ENCODE measurements around the gene GPSM1.

GPSM1 gene

DNA sequence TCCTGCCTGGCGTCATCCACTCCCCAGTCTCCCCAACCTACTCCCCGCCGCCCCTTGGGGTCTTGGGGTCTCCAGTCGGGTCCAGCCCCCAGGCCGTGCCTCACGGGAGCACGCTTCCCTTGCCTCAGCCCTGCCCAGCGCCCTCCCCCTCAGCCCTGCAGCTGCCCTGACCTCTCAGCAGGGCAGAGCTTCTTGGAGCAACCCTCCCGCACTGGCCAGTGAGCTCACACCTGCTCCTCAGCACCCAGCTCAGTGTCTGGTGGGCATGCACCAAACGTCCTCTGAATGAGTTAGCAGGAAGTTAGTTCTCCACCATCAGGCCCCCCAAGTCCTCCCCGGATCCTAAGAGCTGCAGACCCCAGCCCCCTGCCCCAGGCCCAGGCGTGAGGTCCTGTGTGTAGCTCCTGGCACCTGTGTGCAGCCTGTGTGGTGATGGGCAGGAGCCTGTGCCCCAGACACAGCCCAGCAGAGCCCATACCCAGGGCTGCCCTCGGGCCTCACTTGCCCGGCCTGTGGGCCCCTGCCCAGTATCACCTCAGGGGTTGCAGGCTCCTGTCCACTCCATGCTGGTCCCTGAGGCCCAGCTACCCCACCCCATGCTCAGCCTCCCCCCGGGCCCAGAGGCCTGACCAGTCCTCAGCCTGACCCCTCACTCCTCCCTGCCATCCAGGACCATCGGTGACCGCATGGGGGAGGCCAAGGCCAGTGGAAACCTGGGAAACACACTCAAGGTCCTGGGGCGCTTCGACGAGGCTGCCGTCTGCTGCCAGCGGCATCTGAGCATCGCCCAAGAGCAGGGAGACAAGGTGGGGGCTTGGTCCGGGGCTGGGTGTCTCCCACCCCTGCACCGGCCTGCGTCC, 8.2 kb downstream of the GPSM1 start:
- no peak for DNase-seq

DNA sequence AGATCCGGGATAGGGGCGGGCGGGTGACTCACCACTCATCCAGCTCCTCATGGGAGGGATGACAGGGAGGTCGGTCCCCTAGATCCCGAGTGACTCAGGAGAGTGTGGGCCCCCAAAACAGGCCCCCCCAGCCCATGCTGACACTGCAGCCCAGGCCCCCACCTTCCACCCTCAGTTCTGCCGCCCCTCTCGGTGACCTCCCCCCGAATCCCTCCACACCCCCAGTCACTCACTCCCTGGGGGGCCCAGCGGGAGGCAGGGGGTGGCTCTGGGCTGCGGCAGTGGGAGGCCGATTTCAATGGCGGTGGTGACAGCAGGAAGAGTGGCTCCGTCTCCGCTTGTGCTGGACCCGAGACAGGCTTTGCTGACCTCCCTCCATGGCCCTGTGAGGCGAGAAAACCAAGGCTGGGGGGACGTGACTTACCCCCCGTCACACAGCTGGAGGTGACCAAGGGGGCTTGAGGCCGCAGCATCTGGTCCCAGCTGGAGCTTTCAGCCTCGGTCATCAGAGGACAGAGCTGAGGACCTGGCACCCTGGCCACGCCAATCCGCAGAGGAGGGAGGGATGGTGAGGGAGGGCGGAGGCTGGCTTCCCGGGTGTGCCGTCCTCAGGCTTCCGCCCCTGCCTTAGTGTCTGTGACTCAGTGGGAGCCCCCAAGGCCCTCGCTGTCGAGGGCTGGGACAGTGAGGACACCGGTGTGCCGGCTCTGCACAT, 9.0 kb downstream of the GPSM1 start:
- no peak for DNase-seq

DNA sequence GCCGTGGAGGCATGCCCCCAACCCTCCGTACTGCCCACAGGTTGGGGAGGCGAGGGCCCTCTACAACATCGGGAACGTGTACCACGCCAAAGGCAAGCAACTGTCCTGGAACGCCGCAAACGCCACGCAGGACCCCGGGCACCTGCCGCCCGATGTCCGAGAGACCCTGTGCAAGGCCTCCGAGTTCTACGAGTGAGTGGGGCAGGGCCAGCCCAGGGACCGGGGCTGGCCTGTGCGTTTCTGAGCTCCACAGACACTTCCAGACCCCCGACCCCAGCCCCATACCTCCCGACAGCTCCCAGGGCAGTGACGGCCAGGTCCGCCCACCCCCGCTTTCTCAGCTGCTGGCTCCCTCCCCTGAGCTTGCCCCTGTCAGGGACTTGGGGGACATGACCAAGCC, 9.5 kb downstream of the GPSM1 start:
- no peak for DNase-seq

DNA sequence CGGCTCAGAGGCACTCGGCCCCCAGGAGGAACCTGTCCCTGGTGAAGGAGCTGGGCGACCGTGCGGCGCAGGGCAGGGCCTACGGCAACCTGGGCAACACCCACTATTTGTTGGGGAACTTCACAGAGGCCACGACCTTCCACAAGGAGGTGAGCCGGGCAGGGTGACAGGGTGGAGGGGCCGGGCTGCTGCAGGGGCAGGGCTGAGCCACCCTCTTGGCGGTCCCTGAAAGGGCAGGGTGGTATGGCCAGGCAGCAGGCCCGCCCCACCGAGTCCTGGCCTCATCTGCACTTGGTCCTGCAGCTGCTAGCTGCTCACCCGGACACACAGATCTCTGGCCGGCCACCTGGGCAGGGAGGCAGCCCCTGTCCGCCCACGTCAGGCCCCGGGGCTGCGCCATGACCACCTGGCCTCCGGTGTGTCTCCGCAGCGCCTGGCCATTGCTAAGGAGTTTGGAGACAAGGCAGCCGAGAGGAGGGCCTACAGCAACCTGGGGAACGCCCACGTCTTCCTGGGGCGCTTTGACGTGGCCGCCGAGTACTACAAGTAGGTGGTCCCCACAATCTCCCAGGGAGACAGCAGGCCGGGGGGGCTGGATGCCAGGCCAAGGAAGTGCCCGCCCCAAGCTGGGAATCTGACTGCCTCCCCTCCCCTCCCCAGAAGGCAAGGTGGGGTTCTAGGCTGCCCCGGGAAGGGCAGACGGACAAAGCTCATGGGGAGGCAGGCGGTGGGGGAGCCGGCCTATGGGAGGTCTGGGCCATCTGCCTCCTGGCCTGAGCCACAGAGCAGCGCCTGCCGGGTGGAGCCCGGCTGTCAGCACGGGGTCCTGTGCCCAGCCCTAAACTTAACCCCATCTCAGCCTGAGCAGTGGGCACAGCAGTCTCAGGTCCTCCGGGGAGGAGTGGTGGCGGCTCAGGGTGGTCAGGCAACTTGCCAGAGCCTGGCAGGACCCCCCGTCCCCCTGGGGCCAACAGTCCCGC, 10.4 kb downstream of the GPSM1 start:
- DNase-seq = no peak

DNA sequence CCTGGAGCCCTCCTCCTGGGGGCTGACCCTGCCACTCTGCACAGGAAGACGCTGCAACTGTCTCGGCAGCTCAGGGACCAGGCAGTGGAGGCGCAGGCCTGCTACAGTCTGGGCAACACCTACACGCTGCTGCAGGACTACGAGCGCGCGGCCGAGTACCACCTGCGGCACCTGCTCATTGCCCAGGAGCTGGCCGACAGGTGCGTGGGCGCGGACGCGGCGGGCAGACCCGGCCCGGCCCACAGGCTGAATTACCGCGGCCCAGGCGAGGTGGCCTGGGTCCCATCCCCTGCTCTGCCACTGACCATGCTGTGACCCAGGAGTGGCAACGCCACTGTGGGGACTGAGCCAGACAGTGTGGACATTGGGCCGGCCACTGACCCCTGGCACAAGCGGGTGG, 11.2 kb downstream of the GPSM1 start:
- no peak for DNase-seq

DNA sequence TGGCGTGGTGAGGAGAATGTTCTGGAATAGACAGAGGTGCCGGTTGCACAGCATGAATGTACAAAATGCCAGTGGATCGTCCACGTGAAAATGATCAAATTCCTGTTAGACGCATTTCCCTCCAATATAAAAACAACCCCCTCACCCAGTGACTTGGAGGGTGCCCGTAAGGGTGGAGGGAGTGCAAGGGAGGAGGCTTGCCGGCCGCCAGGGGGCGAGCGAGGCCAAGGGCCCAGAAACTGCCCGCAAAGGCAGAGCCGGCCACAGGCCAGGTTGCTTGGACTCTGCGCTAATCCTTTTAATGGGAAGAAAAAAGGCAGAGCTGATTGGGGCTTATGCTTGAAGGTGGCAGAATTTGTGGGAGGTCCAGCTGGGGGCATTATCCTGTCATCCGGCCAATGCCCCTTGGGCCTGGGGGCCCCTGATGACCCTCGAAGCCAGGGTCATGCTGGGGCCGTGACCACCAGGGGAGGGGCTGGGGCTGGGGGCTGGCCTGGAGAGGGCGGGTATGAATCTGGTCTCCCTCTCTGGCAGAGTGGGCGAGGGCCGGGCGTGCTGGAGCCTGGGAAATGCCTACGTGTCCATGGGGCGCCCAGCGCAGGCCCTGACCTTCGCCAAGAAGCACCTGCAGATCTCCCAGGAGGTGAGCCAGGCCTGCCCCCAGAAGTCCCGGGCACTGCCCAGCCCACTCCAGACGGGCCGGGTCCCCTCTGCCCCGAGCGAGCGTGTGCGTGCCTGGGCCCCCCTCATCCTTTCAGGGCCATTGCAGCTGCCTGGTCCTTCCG, 12.0 kb downstream of the GPSM1 start:
- DNase-seq = peak; percentile 24

DNA sequence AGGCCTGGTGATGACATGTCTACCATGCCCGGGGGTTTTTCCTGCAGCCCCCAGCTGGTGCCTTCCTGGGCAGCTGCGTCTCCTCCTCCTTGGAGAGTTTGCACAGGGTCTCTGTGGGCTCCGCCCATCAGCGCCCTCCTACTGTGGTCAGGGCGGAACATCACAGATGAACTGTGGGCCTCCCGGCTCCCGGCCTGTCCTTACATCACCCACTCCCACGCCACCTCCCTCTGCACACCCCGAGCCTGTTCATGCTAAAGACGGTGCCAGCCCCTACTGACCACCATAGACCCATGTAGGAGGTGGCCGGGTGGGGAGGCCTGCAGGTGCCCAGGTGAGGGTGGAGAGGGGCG, 12.6 kb downstream of the GPSM1 start:
- DNase-seq = no peak

DNA sequence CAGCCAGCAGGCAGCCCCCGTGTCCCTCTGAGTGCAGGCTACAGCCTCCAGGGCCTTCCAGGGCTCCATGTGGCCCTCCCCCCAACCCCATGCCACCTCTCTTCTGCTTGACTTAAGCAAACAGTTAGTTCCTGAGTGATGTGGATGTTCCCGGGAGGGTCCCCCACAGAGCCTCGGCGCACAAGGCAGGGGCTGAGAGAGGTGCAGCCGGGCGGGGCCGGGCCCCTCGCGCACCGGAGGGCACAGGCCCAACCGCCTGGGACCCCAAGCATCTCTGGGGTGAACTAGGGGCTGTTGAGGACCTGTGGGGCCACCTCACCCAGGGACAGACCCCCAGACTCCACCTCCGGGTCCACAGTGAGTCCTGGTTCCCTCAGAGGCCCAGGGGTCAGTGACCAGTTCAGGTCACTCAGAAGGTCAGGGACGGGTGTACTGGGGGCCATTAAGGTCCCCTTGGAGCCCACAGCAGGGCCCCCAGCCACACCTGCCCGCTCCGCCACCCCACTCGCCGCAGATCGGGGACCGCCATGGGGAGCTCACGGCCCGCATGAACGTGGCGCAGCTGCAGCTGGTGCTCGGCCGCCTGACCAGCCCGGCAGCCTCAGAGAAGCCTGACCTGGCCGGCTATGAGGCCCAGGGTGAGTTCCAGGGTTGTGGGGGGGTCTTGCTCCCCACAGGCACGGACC, 13.2 kb downstream of the GPSM1 start:
- DNase-seq = no peak

DNA sequence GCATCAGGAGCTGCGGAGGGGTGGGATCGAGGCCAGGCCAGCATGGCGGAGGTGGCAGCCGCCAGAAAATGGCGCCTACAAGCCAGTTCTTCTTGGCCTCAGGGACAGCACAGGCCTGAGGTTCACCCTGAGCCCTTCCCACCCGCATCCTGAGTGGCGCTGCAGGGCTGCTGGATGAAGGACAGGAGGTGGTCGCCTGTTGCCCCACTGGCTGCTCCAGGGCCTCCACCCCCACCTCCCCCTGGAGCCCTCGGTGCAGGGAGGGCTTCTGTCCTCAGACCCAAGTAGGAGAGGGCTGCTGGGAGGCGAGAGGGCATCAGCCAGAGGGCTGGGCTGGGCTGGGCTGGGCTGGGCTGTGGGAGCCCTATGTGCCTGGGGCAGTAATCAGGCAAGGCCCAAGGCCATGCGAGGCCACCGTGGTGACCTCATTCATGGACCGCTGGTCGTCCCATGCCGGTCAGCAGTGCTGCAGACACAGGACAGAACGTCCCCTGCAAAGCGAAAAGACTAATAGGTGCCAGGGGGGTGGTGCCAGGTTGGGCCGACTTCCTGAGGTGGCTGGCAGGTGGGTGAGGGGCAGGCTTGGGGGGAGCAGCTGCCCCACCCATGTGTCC, 13.8 kb downstream of the GPSM1 start:
- no peak for DNase-seq

DNA sequence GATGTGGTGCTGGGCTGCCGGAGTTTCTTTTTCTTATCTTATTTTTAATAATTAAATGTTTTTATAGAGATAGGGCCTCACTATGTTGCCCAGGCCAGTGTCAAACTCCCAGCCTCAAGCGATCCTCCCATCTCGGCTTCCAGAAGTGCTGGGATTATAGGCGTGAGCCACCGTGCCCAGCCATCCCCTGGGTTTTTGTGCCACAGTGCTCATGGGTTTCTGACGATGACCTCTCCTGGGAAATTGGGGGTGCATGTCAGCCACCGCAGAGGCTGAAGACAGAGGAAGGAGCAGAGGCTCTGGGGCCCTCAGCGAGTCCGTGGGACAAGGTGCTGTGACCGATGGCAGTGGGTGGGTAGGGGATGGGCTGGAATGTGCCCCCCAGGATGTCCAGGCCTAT, 14.4 kb downstream of the GPSM1 start:
- DNase-seq = no peak

DNA sequence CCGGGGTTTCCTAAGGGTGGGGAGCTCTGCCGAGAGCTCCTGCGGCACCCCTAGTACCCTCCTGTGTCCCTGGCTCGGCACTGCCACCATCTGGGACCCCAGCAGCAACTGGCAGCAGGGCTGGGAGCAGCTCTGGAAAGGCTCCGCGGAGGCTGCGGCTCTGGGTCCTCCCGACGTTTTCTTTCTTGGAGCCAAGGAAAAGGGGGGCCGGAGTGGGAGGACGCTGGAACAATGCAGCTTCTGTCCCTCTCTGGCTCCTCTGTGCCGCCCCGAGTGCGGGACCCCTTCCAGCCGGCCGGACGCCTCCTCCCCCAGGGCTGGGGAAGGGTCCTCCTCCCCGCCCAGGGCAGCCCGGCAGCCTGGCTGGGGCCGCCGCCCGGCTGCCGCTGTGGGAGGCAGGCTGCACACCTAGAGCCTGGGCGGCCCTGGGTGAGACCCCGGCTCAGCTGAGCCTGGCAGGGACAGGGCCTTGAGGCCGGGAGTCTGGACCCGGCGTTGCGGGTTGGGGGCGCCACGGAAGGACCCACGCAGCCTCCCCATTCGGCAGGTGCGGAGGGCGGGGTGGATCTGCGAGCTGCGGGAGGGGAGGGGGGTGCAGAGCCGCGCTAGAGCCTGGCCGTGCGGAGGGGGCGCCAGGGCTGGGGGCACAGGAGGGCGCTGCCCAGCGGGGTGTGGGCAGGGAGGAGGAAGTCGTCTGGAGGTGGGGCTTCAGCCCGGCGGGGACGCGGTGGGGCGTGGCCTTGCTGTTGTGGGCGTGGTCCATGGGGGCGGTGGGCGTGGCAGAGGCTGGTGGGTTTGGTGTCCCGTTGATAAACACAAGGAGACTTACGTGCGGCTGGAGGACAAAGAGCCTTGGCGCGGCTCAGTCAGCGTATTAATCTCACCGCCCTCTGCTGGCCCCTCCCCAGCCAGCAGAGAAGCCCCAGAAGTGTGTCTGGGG, 15.1 kb downstream of the GPSM1 start:
- peak; percentile 51 for DNase-seq

DNA sequence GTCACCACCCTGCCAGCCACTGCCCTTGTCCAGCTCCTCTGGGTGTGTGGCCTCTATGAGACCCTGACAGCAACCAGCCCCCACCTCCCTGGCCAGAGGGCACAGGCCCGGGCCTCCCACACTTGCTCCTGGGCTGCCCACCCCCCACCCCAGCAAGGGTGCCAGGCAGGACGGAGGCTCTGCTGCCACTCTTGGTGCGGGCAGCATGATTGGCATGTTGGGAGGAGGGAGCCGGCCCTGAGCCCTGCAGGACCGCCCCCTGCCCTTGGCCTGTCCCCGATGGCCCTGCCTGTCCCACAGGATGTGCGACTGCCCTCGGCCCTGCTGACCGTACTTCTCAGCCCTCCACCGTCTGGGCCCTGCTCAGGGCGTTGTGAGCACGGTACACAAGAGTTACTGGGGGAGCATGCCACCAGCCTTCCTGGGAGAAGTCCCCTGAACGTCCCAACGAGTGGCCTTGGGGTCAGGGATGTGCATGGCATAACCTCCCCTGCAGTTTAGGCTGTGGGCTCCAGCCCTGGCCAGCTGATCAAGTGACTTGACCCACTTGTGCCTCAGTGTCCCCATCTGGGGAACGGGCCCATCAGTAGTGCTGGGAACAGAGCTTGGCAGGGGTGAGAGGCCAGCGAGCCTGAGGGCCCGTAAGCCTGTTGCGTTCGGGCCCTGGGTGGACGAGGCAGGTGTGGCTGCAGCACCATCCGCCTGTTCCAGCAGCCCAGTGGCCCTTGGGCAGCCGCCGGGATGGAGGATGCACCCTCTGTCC, 16.0 kb downstream of the GPSM1 start:
- DNase-seq = no peak

DNA sequence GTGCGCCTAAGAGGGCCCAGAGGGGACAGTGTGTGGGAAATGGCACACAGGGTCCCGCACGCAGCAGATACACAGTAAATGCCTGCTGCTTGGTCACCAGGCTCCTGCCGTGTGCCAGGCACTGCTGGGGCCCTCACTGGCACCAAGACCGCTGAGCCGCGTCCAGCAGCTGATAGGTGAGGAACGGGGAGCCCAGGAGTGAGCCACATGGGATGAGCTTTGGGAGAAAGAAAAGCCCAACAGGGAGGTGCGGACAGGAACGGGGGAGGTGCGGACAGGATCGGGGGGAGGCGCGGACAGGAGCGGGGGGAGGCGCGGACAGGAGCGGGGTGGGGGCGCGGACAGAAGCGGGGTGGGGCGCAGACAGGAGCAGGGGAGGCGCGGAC, 16.5 kb downstream of the GPSM1 start:
- no peak for DNase-seq

DNA sequence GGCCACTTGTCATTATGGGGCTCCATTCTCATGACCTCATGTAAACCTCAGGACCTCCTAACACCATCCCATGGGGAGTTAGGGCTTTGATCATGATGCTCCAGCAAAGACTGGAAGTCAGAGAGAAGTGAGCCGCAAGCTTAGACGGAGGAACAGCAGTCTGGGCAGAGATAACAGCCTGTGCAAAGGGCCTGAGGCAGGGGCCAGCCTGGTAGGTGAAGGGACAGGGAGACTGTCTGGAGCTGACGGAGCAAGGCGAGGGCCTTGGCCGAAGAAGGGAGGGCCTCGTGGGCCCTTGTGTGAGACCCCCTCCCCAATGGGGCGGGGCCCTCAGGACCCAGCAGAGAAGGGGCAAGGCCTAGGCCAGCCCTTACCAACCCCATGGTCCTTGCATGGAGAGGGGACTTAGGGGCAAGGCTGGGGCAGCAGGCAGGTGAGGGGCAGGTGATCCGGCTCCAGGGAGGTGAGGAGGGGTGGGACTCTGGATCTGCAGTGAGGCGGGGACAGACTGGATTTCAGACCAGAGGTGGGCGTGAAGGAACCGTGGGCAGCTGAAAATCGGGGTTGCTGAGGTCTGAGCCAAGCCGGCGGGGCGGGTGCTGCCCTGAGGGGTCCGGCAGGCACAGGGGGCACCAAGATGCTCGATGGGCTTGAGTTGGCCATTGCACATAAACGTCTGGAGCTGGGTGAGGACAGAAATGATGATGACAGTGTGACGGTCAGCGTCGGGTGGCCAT, 17.4 kb downstream of the GPSM1 start:
- DNase-seq = no peak

DNA sequence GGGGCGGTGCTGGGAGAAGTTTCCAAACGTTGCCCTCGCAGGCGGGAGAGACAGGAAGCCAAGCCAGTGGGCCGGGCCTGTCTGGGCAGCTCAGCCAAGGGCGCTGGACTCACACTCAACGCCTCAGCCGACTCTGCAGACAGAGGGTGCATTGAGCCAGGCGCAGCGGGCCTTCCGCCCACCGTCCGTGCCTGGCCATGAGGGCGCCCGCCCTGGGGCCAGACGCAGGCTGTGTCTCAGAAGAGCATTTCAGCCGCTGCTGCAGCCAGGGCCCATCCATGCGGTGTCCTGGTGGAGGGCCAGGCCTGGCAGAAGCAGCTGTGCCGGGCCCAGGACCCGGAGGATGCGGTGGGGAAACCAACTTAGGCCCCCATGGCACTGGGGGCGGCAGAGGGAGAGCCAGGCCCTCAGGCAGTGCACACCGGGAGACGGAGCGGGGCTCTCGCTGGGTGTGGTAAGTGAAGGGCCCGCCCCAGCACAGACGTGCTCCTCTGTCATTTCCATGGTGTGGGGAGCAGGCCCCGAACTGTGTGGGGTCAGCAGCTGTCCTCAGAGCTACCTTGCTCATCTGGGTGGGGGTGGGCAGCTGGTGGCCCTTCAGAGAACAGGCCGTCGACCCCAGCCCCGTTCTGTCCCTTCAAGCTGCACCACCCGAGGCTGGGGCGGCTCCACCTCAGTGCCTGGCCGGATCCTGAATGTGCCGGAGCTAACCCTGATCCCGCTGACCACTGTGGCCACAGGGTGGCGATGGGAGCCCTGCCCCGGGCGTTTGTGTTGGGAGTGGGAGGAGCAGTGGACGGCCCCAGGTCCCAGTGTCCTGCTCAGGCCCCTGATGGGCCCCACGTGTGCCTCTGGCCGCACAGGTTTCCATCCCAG, 18.2 kb downstream of the GPSM1 start:
- no peak for DNase-seq

DNA sequence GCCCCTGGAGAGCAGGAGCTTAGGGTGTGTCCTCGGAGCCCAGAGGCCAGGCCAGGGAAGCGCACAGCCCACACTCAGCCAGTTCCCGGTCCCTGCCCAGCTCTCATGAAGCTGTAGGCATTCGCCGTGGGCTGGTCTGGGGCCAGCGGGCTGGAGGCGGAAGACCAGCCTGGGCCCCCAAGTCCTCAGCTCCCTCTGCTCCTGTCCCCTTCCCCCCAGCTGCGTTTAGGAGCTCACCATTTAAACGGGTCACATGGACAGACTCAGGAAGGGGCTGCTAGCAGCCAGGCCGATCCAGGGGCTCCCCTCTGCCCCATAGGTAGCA, 18.8 kb downstream of the GPSM1 start:
- DNase-seq = no peak

DNA sequence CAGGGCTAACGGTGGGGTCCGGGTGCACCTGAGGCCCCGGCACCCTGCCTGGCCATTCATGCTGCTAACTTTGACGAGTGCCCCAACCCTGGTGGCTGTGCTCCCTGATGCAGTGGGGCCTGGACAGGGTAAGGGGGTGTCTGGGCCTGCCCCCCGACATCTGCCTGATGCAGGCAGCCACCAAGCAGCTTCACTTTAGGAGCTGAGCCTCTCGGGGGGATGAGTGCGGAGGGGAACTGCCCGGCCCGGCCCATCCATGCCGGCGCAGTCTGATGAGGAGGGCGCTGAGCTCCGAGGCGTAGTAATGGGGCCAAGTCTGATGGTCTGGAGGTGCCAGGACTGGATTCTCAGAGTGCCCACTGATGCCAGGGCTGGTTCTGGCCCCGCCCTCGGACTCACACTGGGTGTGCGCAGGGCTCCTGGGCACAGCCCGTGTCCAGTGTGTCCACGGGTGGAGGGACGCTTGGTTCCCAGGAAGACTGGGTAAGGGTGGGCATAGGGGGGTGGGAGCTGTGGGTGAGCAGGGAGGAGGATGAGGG, 19.7 kb downstream of the GPSM1 start:
- no peak for DNase-seq

Measured in activated CD4-positive, alpha-beta T cell treated with anti-CD3 and anti-CD28 coated beads, Interleukin-2, amount 50 U/mL, for 1 hour (primary cell).